SK-N-SH (cell line): ENCODE data around the gene EIF2S2.

Experiments
- EZH2phosphoT487 ChIP-seq: fragments of 200-600 bp; sonication (generic); IDR thresholded peaks from 2 replicates; pipeline ENCODE4 v1.6.1; 2017; ENCODE audit warnings: low read depth, mixed run types, mild to moderate bottlenecking, antibody characterized with exemption, moderate library complexity, borderline replicate concordance
- RAD21 ChIP-seq: IDR thresholded peaks from 2 replicates; pipeline ENCODE4 v1.6.1; 2012; ENCODE audit warnings: mild to moderate bottlenecking, low read length
- REST ChIP-seq: IDR thresholded peaks from 2 replicates; pipeline ENCODE4 v1.6.1; 2012; ENCODE audit warnings: mild to moderate bottlenecking, low read depth, low read length, moderate library complexity
- RFX5 ChIP-seq: IDR thresholded peaks from 2 replicates; pipeline ENCODE4 v1.6.1; 2012; ENCODE audit warnings: mild to moderate bottlenecking, improper control_type of control experiment, low read length
- TF ChIP-seq, protein P1 (sequence below): fragments of 200-600 bp; sonication (generic); IDR thresholded peaks from 2 replicates; pipeline ENCODE4 v1.6.1; 2017; ENCODE audit warnings: antibody characterized with exemption, mild to moderate bottlenecking, moderate library complexity

DNA sequence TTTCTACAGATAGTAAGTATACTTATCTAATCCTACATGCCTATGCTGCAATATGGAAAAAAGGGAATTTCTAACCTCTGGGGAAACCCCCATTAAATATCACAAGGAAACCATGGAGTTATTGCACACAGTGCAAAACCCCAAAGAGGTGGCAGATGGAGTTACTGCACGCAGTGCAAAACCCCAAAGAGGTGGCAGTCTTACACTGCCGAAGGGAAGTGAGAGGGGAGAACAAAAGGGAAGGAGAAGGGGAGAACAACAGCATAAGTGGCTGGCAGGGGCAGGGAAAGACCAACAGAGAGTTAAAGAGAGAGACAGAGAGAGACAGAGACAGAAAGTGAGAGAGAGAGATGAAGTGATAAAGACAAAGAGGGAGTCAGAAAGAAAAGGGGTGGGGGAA is 43.8 kb upstream of the EIF2S2 start:
- TF ChIP-seq RAD21 = no peak
- TF ChIP-seq EZH2phosphoT487 = no peak
- TF ChIP-seq REST = no peak
- TF ChIP-seq, protein P1, sequence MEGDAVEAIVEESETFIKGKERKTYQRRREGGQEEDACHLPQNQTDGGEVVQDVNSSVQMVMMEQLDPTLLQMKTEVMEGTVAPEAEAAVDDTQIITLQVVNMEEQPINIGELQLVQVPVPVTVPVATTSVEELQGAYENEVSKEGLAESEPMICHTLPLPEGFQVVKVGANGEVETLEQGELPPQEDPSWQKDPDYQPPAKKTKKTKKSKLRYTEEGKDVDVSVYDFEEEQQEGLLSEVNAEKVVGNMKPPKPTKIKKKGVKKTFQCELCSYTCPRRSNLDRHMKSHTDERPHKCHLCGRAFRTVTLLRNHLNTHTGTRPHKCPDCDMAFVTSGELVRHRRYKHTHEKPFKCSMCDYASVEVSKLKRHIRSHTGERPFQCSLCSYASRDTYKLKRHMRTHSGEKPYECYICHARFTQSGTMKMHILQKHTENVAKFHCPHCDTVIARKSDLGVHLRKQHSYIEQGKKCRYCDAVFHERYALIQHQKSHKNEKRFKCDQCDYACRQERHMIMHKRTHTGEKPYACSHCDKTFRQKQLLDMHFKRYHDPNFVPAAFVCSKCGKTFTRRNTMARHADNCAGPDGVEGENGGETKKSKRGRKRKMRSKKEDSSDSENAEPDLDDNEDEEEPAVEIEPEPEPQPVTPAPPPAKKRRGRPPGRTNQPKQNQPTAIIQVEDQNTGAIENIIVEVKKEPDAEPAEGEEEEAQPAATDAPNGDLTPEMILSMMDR = no peak
- no peak for TF ChIP-seq RFX5
